OCI-LY7 (cell line): ENCODE data around the gene LCMT2. TPM values are rescaled to one million over a fixed set of nuclear protein-coding genes. Genes with fewer than 3 reads are reported as not detected.

ENCODE experiments used
- BruUV-seq: library from RNA; stranded (reverse); fragments of 400-500 nt; replicated peaks from 2 replicates; lab custom pipeline; 2021; lab: Mats Ljungman, UMichigan
- CTCF ChIA-PET: fragments of 300-600 bp; sonication (Branson Sonifier 250); formaldehyde crosslinking; loops from one replicate; lab custom pipeline; 2022; ENCODE audit warnings: antibody characterized with exemption; ENCODE audit not compliant: unreplicated experiment; lab: Charles Lee
- POLR2A ChIA-PET: fragments of 300-600 bp; sonication (Branson Sonifier 250); formaldehyde crosslinking; loops from one replicate; lab custom pipeline; 2022; ENCODE audit warnings: antibody characterized with exemption; lab: Charles Lee
- DNase-seq: peaks from one replicate; pipeline ENCODE4 v3.0.0-alpha.2; 2015; ENCODE audit warnings: low spot score
- H2AFZ ChIP-seq: fragments of 200-600 bp; sonication (generic), shearing (Covaris generic); 2 replicates; pipeline ENCODE4 v1.6.1; 2014; ENCODE audit warnings: mild to moderate bottlenecking, antibody characterized with exemption, low read length, moderate library complexity
- H3K27ac ChIP-seq: fragments of 200-600 bp; sonication (generic); 2 replicates; pipeline ENCODE4 v1.5.1; 2014; ENCODE audit warnings: mixed run types, low read depth, mild to moderate bottlenecking, moderate library complexity, low read length, inconsistent platforms; ENCODE audit not compliant: poor library complexity, severe bottlenecking
- H3K36me3 ChIP-seq: fragments of 200-600 bp; sonication (generic); 2 replicates; pipeline ENCODE4 v1.6.1; 2014; ENCODE audit warnings: mild to moderate bottlenecking, antibody characterized with exemption, low read length, moderate library complexity, mixed read lengths; ENCODE audit not compliant: insufficient read depth
- H3K4me1 ChIP-seq: fragments of 200-600 bp; sonication (generic); 2 replicates; pipeline ENCODE4 v1.5.1; 2014; ENCODE audit warnings: mild to moderate bottlenecking, low read length; ENCODE audit not compliant: insufficient read depth, poor library complexity, severe bottlenecking
- H3K4me2 ChIP-seq: fragments of 200-600 bp; sonication (generic); 2 replicates; pipeline ENCODE4 v1.6.1; 2014; ENCODE audit warnings: mild to moderate bottlenecking, low read length
- H3K4me3 ChIP-seq: fragments of 200-600 bp; sonication (generic); 2 replicates; pipeline ENCODE4 v1.5.1; 2014; ENCODE audit warnings: mild to moderate bottlenecking, low read depth, low read length; ENCODE audit not compliant: poor library complexity, severe bottlenecking
- H3K79me2 ChIP-seq: fragments of 200-600 bp; sonication (generic); 2 replicates; pipeline ENCODE4 v1.6.1; 2016; ENCODE audit warnings: low read depth, mild to moderate bottlenecking, low read length, moderate library complexity, mixed read lengths; ENCODE audit not compliant: insufficient read depth
- H3K9me2 ChIP-seq: fragments of 200-600 bp; sonication (generic); 2 replicates; pipeline ENCODE4 v1.6.1; 2016; ENCODE audit warnings: mild to moderate bottlenecking, low read length, mixed read lengths; ENCODE audit not compliant: insufficient read depth
- H3K9me3 ChIP-seq: fragments of 200-600 bp; sonication (generic); 2 replicates; pipeline ENCODE4 v1.6.1; 2014; ENCODE audit warnings: mild to moderate bottlenecking, mixed run types, low read length, mixed read lengths
- H4K20me1 ChIP-seq: fragments of 200-600 bp; sonication (generic); 2 replicates; pipeline ENCODE4 v1.6.1; 2014; ENCODE audit warnings: mild to moderate bottlenecking, antibody characterized with exemption, low read length, moderate library complexity, mixed read lengths; ENCODE audit not compliant: insufficient read depth
- EZH2phosphoT487 ChIP-seq: fragments of 200-600 bp; sonication (generic); IDR thresholded peaks from 2 replicates; pipeline ENCODE4 v1.6.1; 2018; ENCODE audit warnings: low read depth, borderline replicate concordance, mild to moderate bottlenecking, mixed run types, antibody characterized with exemption, low read length, moderate library complexity, mixed read lengths
- intact Hi-C: fragments of 100-400 bp; cut with micrococcal nuclease; formaldehyde crosslinking; loops from one replicate; pipeline ENCODE4 v1.10.0; 2022; ENCODE audit not compliant: unreplicated experiment
- total RNA-seq, 2 experiments: library from RNA; depleted of rRNA in 1 of 2; stranded (reverse); fragments of >200 nt in 1 of 2; shearing (Covaris generic) in 1 of 2; gene quantifications; 2 replicates each; pipeline ENCODE4 v1.2.3, GENCODE V29; 2014 to 2022
- TF ChIP-seq, protein P1 (sequence below): fragments of 200-600 bp; sonication (generic); conservative IDR thresholded peaks from 2 replicates; pipeline ENCODE4 v1.5.1; 2014; ENCODE audit warnings: mild to moderate bottlenecking, antibody characterized with exemption, low read length, moderate library complexity, mixed read lengths

Gene LCMT2
- total RNA-seq, 2 experiments from 2014 or later = 10.5 to 22.1 TPM

- H3K4me1 ChIP-seq = peaks cover 7% of the 10 kb centered on the region
- CTCF ChIA-PET = interaction anchor here (0.9 kb wide), 1 partner anchor 15 kb away, joined by 3 read pairs; no protein-coding TSS in a partner anchor
- intact Hi-C loops = no loop called here
- POLR2A ChIA-PET = interaction anchor here (0.7 to 1.5 kb wide), 4 partner anchors 9 to 604 kb away, joined by 3 to 6 read pairs (median 4); no protein-coding TSS in a partner anchor
- H3K79me2 ChIP-seq = no peaks in the 10 kb centered on the region; the same call in 1 of the 2 replicates
- no peak overlapping the region for H3K27ac ChIP-seq
- no peak overlapping the region for H2AFZ ChIP-seq
- H3K9me3 ChIP-seq = no peaks in the 10 kb centered on the region
- H3K4me2 ChIP-seq = no peak overlapping the region
- H4K20me1 ChIP-seq = no peaks in the 10 kb centered on the region
- DNase-seq = no peak
- no TSS peak for BruUV-seq
- peaks cover 87% of the 10 kb centered on the region for H3K36me3 ChIP-seq
- H3K4me3 ChIP-seq = no peak overlapping the region
- no peaks in the 10 kb centered on the region for H3K9me2 ChIP-seq
- no peak for TF ChIP-seq EZH2phosphoT487
- TF ChIP-seq, protein P1, sequence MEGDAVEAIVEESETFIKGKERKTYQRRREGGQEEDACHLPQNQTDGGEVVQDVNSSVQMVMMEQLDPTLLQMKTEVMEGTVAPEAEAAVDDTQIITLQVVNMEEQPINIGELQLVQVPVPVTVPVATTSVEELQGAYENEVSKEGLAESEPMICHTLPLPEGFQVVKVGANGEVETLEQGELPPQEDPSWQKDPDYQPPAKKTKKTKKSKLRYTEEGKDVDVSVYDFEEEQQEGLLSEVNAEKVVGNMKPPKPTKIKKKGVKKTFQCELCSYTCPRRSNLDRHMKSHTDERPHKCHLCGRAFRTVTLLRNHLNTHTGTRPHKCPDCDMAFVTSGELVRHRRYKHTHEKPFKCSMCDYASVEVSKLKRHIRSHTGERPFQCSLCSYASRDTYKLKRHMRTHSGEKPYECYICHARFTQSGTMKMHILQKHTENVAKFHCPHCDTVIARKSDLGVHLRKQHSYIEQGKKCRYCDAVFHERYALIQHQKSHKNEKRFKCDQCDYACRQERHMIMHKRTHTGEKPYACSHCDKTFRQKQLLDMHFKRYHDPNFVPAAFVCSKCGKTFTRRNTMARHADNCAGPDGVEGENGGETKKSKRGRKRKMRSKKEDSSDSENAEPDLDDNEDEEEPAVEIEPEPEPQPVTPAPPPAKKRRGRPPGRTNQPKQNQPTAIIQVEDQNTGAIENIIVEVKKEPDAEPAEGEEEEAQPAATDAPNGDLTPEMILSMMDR = no peak
Observed at GRCh38 chr15:43360821-43361220, 30.4 kb upstream of the LCMT2 start.

DNA sequence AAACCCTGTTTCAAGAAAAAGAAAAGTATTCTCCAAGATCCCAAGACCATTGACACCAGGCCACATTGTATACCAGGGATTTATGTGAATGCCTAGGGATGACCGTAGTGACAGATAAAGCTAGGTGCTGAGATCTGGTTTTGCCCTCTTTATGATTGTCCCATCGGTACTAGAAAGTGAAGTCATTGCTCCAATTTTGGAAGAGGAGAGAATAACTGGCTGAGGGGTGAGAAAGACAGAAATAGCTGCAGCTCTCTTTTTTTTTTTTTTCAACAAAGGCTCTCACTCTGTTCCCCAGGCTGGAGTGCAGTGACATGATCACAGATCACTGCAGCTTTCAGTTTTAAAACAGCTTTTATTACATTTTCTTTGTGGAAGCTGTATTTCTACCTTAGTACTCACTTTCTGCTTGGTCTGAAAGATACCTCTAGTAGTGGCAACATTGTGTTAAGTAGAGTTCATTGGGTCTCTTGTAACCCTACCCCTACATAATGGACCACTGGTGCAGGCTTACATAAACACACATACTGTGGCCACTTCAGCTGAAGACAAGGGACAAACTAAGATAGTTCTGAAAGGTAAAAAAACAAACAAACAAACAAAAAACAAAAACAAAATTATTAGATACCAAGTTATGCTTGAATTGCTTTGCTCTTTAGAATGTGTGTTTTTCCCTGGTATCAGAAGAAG, 22.5 kb upstream of the LCMT2 start:
- no peak for DNase-seq
- no peaks in the 10 kb centered on the region for H3K4me1 ChIP-seq
- intact Hi-C loops = no loop called here
- H3K9me2 ChIP-seq = no peaks in the 10 kb centered on the region
- no peaks in the 10 kb centered on the region for H3K9me3 ChIP-seq
- H3K4me3 ChIP-seq = no peak overlapping the region
- H2AFZ ChIP-seq = no peak overlapping the region
- TF ChIP-seq, protein P1 = no peak
- TF ChIP-seq EZH2phosphoT487 = no peak
- no peaks in the 10 kb centered on the region for H3K79me2 ChIP-seq
- ChIA-PET POLR2A (interaction anchor here (0.7 to 1.5 kb wide), 2 partner anchors 11 to 12 kb away, joined by 4 to 6 read pairs; no protein-coding TSS in a partner anchor), CTCF (no interaction called here)
- BruUV-seq = no TSS peak
- H3K36me3 ChIP-seq = peaks cover 62% of the 10 kb centered on the region
- no peak overlapping the region for H3K4me2 ChIP-seq
- H3K27ac ChIP-seq = no peak overlapping the region
- no peaks in the 10 kb centered on the region for H4K20me1 ChIP-seq

GRCh38 chr15:43347114-43347513, 16.7 kb upstream of the LCMT2 start:
- Histone ChIP-seq H3K36me3 (peaks cover 42% of the 10 kb centered on the region), H3K9me3 (no peaks in the 10 kb centered on the region), H4K20me1 (no peaks in the 10 kb centered on the region), H3K79me2 (no peaks in the 10 kb centered on the region), H3K27ac (no peak overlapping the region), H3K4me1 (peaks cover 13% of the 10 kb centered on the region), H3K4me3 (no peak overlapping the region), H3K4me2 (no peak overlapping the region), H2AFZ (no peak overlapping the region), H3K9me2 (no peaks in the 10 kb centered on the region)
- intact Hi-C loops = no loop called here
- no TSS peak for BruUV-seq
- ChIA-PET POLR2A (interaction anchor here (0.6 to 1.0 kb wide), 2 partner anchors 11 to 1276 kb away, joined by 3 read pairs; no protein-coding TSS in a partner anchor), CTCF (interaction anchor here (0.8 kb wide), 1 partner anchor 25 kb away, joined by 3 read pairs; no protein-coding TSS in a partner anchor)
- TF ChIP-seq EZH2phosphoT487 = no peak
- TF ChIP-seq, protein P1 = no peak
- DNase-seq = no peak
